ENCODE measurements around the gene GRWD1.
A peak's percentile ranks its signal among the peaks of the same experiment; 100 is the strongest.

Gene GRWD1

GRCh38 chr19:48428670-48429069 is 17.1 kb upstream of the GRWD1 start:
- DNase-seq = no peak

- no peak for DNase-seq
These were observed 12.4 kb upstream of the GRWD1 start for GRCh38 chr19:48433337-48433736.

DNA sequence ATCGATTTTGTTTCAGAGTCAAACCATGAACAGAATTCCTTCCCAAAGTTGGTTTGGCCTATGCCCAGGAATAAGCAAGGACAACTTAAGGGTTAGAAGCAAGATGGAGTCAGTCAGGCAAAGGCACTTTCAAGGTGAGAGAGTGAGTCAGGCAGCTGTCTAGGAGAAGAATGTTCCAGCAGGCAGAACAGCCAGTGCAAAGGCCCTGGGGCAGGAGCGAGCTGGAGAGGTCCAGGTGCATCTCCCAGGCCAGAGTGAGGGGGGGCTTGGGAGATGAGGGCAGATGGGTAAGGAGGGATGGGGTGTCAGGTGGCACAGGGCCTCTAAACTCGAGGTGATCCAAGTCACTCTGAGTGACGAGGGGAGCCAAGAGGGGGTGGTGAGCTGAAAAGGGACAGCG is 9.2 kb upstream of the GRWD1 start:
- DNase-seq = no peak

- DNase-seq = no peak
These were observed 4.3 kb upstream of the GRWD1 start for GRCh38 chr19:48441360-48442050.

GRCh38 chr19:48442116-48443035 is 3.4 kb upstream of the GRWD1 start:
- DNase-seq = no peak

DNA sequence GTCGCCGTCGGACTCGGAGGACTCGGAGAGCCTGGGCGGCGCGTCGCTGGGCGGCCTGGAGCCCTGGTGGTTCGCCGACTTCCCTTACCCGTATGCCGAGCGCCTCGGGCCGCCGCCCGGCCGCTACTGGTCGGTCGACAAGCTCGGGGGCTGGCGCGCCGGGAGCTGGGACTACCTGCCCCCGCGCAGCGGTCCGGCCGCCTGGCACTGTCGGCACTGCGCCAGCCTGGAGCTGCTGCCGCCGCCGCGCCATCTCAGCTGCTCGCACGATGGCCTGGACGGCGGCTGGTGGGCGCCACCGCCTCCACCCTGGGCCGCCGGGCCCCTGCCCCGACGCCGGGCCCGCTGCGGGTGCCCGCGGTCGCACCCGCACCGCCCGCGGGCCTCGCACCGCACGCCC is 2.5 kb upstream of the GRWD1 start:
- DNase-seq = no peak

GRCh38 chr19:48443731-48444128 is 2.1 kb upstream of the GRWD1 start:
- DNase-seq = peak in 1 of 2 donors; percentile 8

- peak in 1 of 2 donors; percentile 13 for DNase-seq
These were observed 1.5 kb upstream of the GRWD1 start for GRCh38 chr19:48444129-48444935.

- DNase-seq = no peak
These were observed 915 bp upstream of the GRWD1 start for GRCh38 chr19:48444936-48445200.

- peak in 1 of 2 donors; percentile 10 for DNase-seq
These were observed 552 bp upstream of the GRWD1 start for GRCh38 chr19:48445256-48445605.

DNA sequence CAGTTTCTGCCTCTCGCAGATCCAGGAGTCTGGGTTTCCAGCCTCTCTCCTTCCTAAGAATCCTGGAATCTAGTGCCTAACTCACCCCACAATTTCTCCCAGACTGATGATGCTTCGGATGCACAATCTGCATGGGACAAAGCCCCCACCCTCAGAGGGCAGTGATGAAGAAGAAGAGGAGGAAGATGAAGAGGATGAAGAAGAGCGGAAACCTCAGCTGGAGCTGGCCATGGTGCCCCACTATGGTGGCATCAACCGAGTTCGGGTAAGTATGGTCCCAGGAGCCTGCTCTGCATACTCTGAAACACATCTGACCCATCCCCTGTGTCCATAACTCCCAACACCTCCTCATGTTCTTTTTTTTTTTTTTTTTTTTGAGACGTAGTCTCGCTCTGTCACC is 796 bp downstream of the GRWD1 start:
- no peak for DNase-seq

DNA sequence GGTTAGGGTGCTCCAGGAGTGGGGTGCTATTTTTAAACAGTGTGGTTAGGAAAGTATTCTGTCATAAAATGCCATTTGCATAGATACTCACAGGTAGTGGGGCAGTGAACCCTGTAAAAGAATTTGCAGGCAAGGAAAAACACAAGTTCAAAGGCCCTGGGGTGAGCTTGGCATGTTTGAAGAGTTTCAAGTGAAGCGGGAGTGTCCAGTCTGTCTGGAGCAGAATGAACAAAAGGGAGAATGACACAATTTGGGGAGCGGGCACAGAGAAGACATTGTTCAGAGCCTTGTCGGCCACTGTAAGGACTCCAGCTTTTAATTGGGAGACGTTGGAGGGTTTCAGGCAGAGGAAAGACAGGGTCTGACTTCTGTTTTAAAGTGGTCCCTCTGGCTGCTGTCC is 2.8 kb downstream of the GRWD1 start:
- no peak for DNase-seq

- DNase-seq = no peak
These were observed 4.7 kb downstream of the GRWD1 start for GRCh38 chr19:48450441-48450840.

- no peak for DNase-seq
These were observed 5.1 kb downstream of the GRWD1 start for GRCh38 chr19:48450863-48451262.

GRCh38 chr19:48451624-48452023 is 5.8 kb downstream of the GRWD1 start:
- DNase-seq = no peak

- DNase-seq = no peak
These were observed 6.8 kb downstream of the GRWD1 start for GRCh38 chr19:48452289-48453190.

- no peak for DNase-seq
These were observed 8.5 kb downstream of the GRWD1 start for GRCh38 chr19:48454150-48454730.

DNA sequence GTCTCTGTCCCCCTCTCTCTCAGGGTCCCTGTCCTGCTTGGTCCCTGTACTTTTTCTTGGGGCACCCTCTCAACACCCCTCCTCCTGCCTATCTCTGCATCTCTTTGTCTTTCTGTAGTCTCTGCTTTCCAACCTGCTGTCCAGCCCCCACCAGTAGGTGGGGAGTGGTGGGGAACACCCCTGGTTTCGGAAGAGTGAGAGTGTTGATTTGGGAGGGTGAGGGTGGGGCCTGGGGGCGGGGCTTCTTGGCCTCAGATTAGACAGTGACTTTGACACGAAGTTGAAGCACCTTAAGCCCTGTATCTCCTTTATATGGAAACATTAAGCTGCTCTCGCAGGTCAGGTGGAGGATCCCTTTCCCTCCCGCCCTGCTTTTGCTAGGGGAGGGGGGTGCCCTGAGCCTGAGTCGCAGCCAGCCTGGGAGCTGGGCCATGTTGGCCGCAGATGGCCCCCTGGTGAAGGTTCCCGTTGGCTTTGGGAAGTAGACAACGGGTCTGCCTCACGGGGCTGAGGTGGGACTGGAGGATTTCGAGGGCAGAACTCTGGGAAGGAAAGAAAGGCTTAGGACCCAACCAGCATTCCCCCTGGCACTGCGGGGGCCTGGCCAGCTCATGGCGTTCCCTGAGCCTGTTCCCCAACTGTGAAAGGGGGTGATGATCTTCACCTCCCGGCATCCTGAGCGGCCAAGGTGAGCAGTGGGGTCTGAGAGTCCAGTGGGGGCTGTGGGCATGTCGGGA is 9.6 kb downstream of the GRWD1 start, which contains the start of gene KCNJ14:
KCNJ14 (plus strand) TSS at position 404 of the 737 bp plus-strand sequence. CDS start 6,151 bp downstream, outside the sequence.
- no peak for DNase-seq

DNA sequence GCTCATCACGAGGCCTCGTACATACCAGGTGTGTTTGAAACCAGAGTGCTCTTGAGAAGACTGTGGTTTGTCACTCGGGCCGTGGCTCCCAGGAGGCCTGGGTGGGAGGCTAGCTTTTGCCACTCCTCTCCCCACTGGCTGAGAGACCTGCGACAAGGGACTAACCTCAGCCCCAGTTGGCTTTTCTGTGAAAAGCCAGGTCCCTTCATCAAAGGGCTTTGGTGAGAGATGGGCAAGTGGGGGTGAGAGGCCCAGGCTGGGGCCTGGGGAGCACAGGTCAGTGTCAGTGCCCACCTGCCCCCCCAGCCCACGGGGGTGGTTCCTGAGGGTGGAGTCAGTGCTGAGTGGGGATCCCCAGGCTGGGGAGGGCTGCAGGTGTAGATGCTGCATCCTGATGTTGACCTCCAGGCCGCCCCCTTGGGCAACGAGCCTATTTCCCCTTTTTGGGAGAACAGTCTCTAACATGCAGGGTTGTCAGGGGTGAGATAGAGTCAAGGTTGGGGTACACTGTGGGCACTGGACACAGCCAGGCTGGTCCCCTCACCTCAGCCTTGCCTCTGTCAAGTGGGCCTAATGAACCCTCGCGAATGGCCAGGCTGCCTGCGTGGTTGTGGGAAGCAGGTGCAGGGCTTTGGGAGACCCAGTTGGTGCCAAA is 10.3 kb downstream of the GRWD1 start:
- DNase-seq = no peak

DNA sequence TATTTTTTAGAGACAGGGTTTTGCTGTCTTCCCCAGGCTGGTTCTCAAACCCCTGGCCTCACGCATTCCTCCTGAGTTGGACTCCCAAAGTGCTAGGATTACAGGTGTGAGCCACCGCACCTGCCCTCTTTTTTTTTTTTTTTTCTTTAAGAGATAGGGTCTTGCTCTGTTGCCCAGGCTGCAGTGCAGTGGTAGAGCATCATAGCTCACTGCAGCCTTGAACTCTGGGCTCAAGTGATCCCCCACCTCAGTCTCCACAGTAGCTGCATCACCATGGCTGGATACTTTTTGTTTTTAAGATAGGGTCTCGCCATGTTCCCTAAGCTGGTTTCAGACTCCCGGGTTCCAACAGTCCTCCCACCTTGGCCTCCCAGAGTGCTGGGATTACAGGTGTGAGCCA is 11.1 kb downstream of the GRWD1 start:
- no peak for DNase-seq

DNA sequence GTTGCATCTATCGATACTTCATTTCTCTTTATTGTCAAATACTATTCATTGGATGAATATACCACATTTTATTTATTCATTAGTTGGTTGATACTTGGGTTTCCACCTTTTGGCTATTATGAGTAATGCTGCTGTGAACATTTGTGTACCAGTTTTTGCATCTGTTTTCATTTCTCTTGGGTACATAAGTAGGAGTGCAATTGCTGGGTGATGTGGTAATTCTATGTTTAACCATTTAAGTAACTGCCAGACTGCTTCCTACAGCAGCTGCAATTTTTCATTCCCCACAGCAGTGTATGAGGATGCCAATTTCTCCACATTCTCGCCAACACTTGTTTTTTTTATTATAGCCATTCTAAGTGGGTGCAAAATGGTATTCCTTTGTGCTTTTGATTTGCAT is 12.2 kb downstream of the GRWD1 start:
- DNase-seq = no peak
